ENCODE results near the gene SNRPD2.

SNRPD2 gene

GRCh38 chr19:45712699-45713067 is 20.9 kb upstream of the SNRPD2 start:
- Histone ChIP-seq H3K4me2 (no peak overlapping the region), H3K36me3 (ENCODE audit: insufficient read depth) (no peaks in the 10 kb centered on the region), H3K9ac (no peak overlapping the region), H3K27me3 (ENCODE audit: insufficient read depth, low read depth) (no peaks in the 10 kb centered on the region), H3K79me2 (ENCODE audit: insufficient read depth, low read depth) (peaks cover 25% of the 10 kb centered on the region; the same call in 1 of the 2 replicates), H3K27ac (no peak overlapping the region), H2AFZ (ENCODE audit: low read depth) (no peak overlapping the region), H4K20me1 (ENCODE audit: insufficient read depth) (no peaks in the 10 kb centered on the region), H3K4me1 (ENCODE audit: low read depth, poor library complexity, severe bottlenecking) (peaks cover 32% of the 10 kb centered on the region), H3K4me3 (IDR thresholded peaks at IDR 0.05; ENCODE audit: insufficient read depth, low read depth, low read length) (no peak overlapping the region)
- TF ChIP-seq CTCF (conservative IDR thresholded peaks at IDR 0.05; ENCODE audit: low read depth, low read length): no peak

- Histone ChIP-seq H3K79me2 (ENCODE audit: insufficient read depth, low read depth) (peaks cover 25% of the 10 kb centered on the region; the same call in 1 of the 2 replicates), H3K4me1 (ENCODE audit: low read depth, poor library complexity, severe bottlenecking) (peaks cover 38% of the 10 kb centered on the region), H3K36me3 (ENCODE audit: insufficient read depth) (no peaks in the 10 kb centered on the region), H3K27ac (no peak overlapping the region), H3K4me2 (no peak overlapping the region), H3K4me3 (IDR thresholded peaks at IDR 0.05; ENCODE audit: insufficient read depth, low read depth, low read length) (no peak overlapping the region), H2AFZ (ENCODE audit: low read depth) (no peak overlapping the region), H4K20me1 (ENCODE audit: insufficient read depth) (no peaks in the 10 kb centered on the region), H3K9ac (no peak overlapping the region), H3K27me3 (ENCODE audit: insufficient read depth, low read depth) (no peaks in the 10 kb centered on the region)
- TF ChIP-seq CTCF (conservative IDR thresholded peaks at IDR 0.05; ENCODE audit: low read depth, low read length): no peak
Observed at GRCh38 chr19:45711851-45712698, 20.3 kb upstream of the SNRPD2 start.

GRCh38 chr19:45710356-45711130 is 18.8 kb upstream of the SNRPD2 start:
- no peak overlapping the region for H3K27ac ChIP-seq
- TF ChIP-seq CTCF (conservative IDR thresholded peaks at IDR 0.05; ENCODE audit: low read depth, low read length): no peak
- peaks cover 42% of the 10 kb centered on the region for H3K4me1 ChIP-seq (ENCODE audit: low read depth, poor library complexity, severe bottlenecking)
- H3K9ac ChIP-seq: no peak overlapping the region
- no peak overlapping the region for H3K4me3 ChIP-seq (IDR thresholded peaks at IDR 0.05; ENCODE audit: insufficient read depth, low read depth, low read length)
- H4K20me1 ChIP-seq (ENCODE audit: insufficient read depth): no peaks in the 10 kb centered on the region
- no peak overlapping the region for H2AFZ ChIP-seq (ENCODE audit: low read depth)
- H3K79me2 ChIP-seq (ENCODE audit: insufficient read depth, low read depth): peaks cover 13% of the 10 kb centered on the region; the same call in 1 of the 2 replicates
- no peaks in the 10 kb centered on the region for H3K27me3 ChIP-seq (ENCODE audit: insufficient read depth, low read depth)
- H3K36me3 ChIP-seq (ENCODE audit: insufficient read depth): no peaks in the 10 kb centered on the region
- H3K4me2 ChIP-seq: no peak overlapping the region

- no peak overlapping the region; the same call in 1 of the 2 replicates for H3K9ac ChIP-seq
Observed at GRCh38 chr19:45705710-45706415, 14.1 kb upstream of the SNRPD2 start.

More at GRCh38 chr19:45705710-45706415, 14.1 kb upstream of the SNRPD2 start:
- no peaks in the 10 kb centered on the region for H3K27me3 ChIP-seq (ENCODE audit: insufficient read depth, low read depth)
- H3K36me3 ChIP-seq (ENCODE audit: insufficient read depth): no peaks in the 10 kb centered on the region
- H3K4me1 ChIP-seq (ENCODE audit: low read depth, poor library complexity, severe bottlenecking): peaks cover 56% of the 10 kb centered on the region
- H3K4me3 ChIP-seq (IDR thresholded peaks at IDR 0.05; ENCODE audit: insufficient read depth, low read depth, low read length): no peak overlapping the region
- H3K27ac ChIP-seq: peak overlapping the region; percentile 76
- no peaks in the 10 kb centered on the region for H3K79me2 ChIP-seq (ENCODE audit: insufficient read depth, low read depth)
- no peak overlapping the region for H2AFZ ChIP-seq (ENCODE audit: low read depth)
- no peak for TF ChIP-seq CTCF (conservative IDR thresholded peaks at IDR 0.05; ENCODE audit: low read depth, low read length)
- no peaks in the 10 kb centered on the region for H4K20me1 ChIP-seq (ENCODE audit: insufficient read depth)
- H3K4me2 ChIP-seq: peak overlapping the region; percentile 61
